SK-N-SH treated with all-trans-retinoic acid at 6 μM for 48 hours (cell line): Measurements from ENCODE around the gene RABGAP1L.

Source experiments
- BACH2 ChIP-seq: fragments of 250-450 bp; sonication (Bioruptor Pico); IDR thresholded peaks from 2 replicates; pipeline ENCODE4 v1.9.0; 2021; ENCODE audit warnings: mild to moderate bottlenecking, borderline replicate concordance
- SNAI2 ChIP-seq: fragments of 250-450 bp; sonication (Bioruptor Pico); IDR thresholded peaks from 2 replicates; pipeline ENCODE4 v1.5.0; 2020; ENCODE audit warnings: mild to moderate bottlenecking, moderate library complexity
- ZNF8 ChIP-seq: fragments of 450-650 bp; formaldehyde crosslinking; IDR thresholded peaks from 2 replicates; pipeline ENCODE4 v1.5.0; 2020; ENCODE audit warnings: mild to moderate bottlenecking, moderate library complexity
- TF ChIP-seq, protein P1 (sequence below): fragments of 250-450 bp; sonication (Bioruptor Pico); IDR thresholded peaks from 2 replicates; pipeline ENCODE4 v1.8.0; 2020; ENCODE audit warnings: mild to moderate bottlenecking, moderate library complexity, borderline replicate concordance

DNA sequence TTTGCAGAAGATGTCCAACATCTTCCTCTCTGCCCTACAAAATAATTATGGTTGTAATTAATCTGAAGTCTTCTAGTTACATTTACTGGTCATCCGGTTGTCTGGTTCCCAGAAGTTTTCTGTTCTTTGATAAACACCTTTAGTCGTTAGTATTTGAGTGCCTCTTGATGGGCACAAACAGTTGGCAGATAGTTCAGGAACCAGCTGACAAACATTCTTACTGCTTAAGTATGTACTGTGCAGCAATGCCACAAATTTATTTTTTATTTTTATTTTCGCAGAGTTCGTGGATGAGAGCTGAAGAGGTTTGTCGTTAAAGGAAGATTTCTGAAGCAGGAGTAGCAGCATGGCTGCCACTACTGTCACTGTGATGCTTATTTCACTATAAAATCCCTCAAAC is 84.7 kb downstream of the RABGAP1L start:
- TF ChIP-seq ZNF8 (CRISPR knock-in tag) (no peak), SNAI2 (CRISPR knock-in tag) (no peak), BACH2 (no peak)
- TF ChIP-seq, protein P1, sequence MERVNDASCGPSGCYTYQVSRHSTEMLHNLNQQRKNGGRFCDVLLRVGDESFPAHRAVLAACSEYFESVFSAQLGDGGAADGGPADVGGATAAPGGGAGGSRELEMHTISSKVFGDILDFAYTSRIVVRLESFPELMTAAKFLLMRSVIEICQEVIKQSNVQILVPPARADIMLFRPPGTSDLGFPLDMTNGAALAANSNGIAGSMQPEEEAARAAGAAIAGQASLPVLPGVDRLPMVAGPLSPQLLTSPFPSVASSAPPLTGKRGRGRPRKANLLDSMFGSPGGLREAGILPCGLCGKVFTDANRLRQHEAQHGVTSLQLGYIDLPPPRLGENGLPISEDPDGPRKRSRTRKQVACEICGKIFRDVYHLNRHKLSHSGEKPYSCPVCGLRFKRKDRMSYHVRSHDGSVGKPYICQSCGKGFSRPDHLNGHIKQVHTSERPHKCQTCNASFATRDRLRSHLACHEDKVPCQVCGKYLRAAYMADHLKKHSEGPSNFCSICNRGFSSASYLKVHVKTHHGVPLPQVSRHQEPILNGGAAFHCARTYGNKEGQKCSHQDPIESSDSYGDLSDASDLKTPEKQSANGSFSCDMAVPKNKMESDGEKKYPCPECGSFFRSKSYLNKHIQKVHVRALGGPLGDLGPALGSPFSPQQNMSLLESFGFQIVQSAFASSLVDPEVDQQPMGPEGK (CRISPR knock-in tag): no peak
